Heart left ventricle (tissue), 16 donors: ENCODE data around the gene CBLL2. TPM values are rescaled to one million over a fixed set of nuclear protein-coding genes. Genes with fewer than 3 reads are reported as not detected.

Experiments
- ATAC-seq, 4 donors: fragments of 200-7000 bp; cut with Tn5 transposase; one replicate each; pipeline ENCODE4 v1.9.1; 2020 to 2022; ENCODE audit warnings: moderate library complexity in 4 of 4, mild to moderate bottlenecking in 3 of 4, moderate number of reproducible peaks in 1 of 4
- DNase-seq, 5 donors: peaks; one replicate each; pipeline ENCODE4 v3.0.0-alpha.2; 2020
- H3K27ac ChIP-seq, 12 donors: fragments of 200-600 bp; sonication (generic) in 4 of 12; one replicate each; pipeline versions ENCODE4 v1.5.0 to v1.8.0; 2016 to 2022; ENCODE audit warnings: mild to moderate bottlenecking in 2 of 12
- H3K27me3 ChIP-seq, 9 donors: fragments of 200-600 bp; sonication (generic) in 2 of 9; one replicate each; pipeline versions ENCODE4 v1.5.1 to v1.8.0; 2016 to 2022; ENCODE audit warnings: mild to moderate bottlenecking in 3 of 9
- H3K36me3 ChIP-seq, 9 donors: fragments of 200-600 bp; sonication (generic) in 2 of 9; one replicate each; pipeline versions ENCODE4 v1.5.0 to v1.8.0; 2018 to 2022; ENCODE audit warnings: mild to moderate bottlenecking in 2 of 9
- H3K4me1 ChIP-seq, 12 donors: fragments of 200-600 bp; sonication (generic) in 4 of 12; one replicate each; pipeline versions ENCODE4 v1.5.0 to v1.8.0; 2016 to 2022; ENCODE audit warnings: mild to moderate bottlenecking in 3 of 12
- H3K4me3 ChIP-seq, 12 donors: fragments of 200-600 bp; sonication (generic) in 4 of 12; one replicate each; pipeline versions ENCODE4 v1.5.0 to v1.8.0; 2017 to 2022; ENCODE audit warnings: mild to moderate bottlenecking in 9 of 12, moderate library complexity in 4 of 12
- H3K9me3 ChIP-seq, 12 donors: fragments of 200-600 bp; sonication (generic) in 4 of 12; one replicate each; pipeline versions ENCODE4 v1.5.0 to v1.8.0; 2016 to 2022; ENCODE audit warnings: mild to moderate bottlenecking in 1 of 12
- CTCF ChIP-seq, 12 donors: fragments of 200-600 bp; sonication (generic) in 4 of 12; IDR thresholded peaks; one replicate each; pipeline versions ENCODE4 v1.5.0 to v1.8.0; 2018 to 2022; ENCODE audit warnings: antibody characterized with exemption in 12 of 12, mild to moderate bottlenecking in 5 of 12
- POLR2A ChIP-seq, 2 donors: fragments of 450-650 bp; IDR thresholded peaks; one replicate each; pipeline ENCODE4 v1.6.1; 2017; ENCODE audit warnings: antibody characterized with exemption in 2 of 2, mild to moderate bottlenecking in 2 of 2, moderate library complexity in 2 of 2
- WGBS, 4 donors: extraction: QIAGEN DNeasy Blood & Tissue Kit in 2 of 4; methylation state at CpG; one replicate each; pipeline versions ENCODE4 v1.1.5 to v1.1.7; 2013 to 2018; 5-methylcytosine and 5-hydroxymethylcytosine counted together
- intact Hi-C, 10 donors: fragments of 100-400 bp; cut with DNase I; formaldehyde crosslinking; loops; one replicate each; pipeline versions ENCODE4 v1.11.1 to v1.14.2; 2022
- polyA plus RNA-seq, 2 donors: library from polyadenylated mRNA; stranded (reverse); fragments of 200-250 nt; gene quantifications; one replicate each; pipeline ENCODE4 v1.2.3, GENCODE V29; 2013
- total RNA-seq, 9 donors: library from RNA; depleted of rRNA in 2 of 9; stranded (reverse); fragments of >200 nt in 2 of 9; fragmentation: NEBNext Ultra II Directional in 3 of 9; extraction: Animal tissue kit (Norgen Biotek cat#: 25700) in 3 of 9; gene quantifications; one replicate each; pipeline versions ENCODE4 v1.1.0 to v1.2.4, GENCODE V29; 2016 to 2023
- donor health status: ischemic (EF 13 %, LVEDD 7.1; RV severe dilation, severe dysfunction).
- donor health status: healthy with polysubstance abuse.
- donor health status: DM: no; HTN: yes; CAD: no.
- donor health status: DM: no; HTN: no; CAD: no.
- donor health status: ischemic (EF 25% LVEDD 6.9; RV normal size, moderate dysfunction).
- donor health status: ischemic (EF 25% LVEDD 5.7; RV mildly dilated, moderate dysfunction).
- donor health status: healthy.
- donor health status: DM: yes; HTN: yes; CAD: no.
- donor health status: ischemic (EF 35%, LVEDD 5.7; RV mildly dilated, moderate dysfunction).
- donor health status: nonischemic (EF 11% LVEDD 7.7; RV severe dilation, severe dysfunction).
- donor health status: DM: yes; HTN: yes; CAD: no.
- donor health status: PGD.
- donor health status: ischemic (EF 29% LVEDD 5.4; RV normal size, mild dysfunction).
- donor health status: nonischemic (EF 23%, LVEDD 6.1; RV moderate dilation, normal function).

Gene CBLL2
- total and polyA plus RNA-seq, 11 donors, result not detected

GRCh38 chrX:22314692-22315091 is 42.0 kb downstream of the CBLL2 start:
- Histone ChIP-seq H3K27ac (no peak overlapping the region), H3K4me1 (no peaks in the 10 kb centered on the region), H3K36me3 (no peaks in the 10 kb centered on the region), H3K4me3 (no peak overlapping the region), H3K27me3 (peaks cover 0 to 4% (median 0%) of the 10 kb centered on the region in 9 donors), H3K9me3 (no peaks in the 10 kb centered on the region)
- 26 to 64% (median 41%) methylated on average over 2 of the region's 2 CpGs for WGBS, 4 donors
- ATAC-seq (no peak), DNase-seq (no peak)
- TF ChIP-seq POLR2A (IDR thresholded peaks at IDR 0.05) (no peak), CTCF (IDR thresholded peaks at IDR 0.05) (no peak)
- intact Hi-C loops, result no loop called here

GRCh38 chrX:22315151-22315550 is 42.4 kb downstream of the CBLL2 start:
- Histone ChIP-seq H3K36me3 (no peaks in the 10 kb centered on the region), H3K27me3 (peaks cover 0 to 5% (median 0%) of the 10 kb centered on the region in 9 donors), H3K4me3 (no peak overlapping the region), H3K9me3 (no peaks in the 10 kb centered on the region), H3K4me1 (no peaks in the 10 kb centered on the region), H3K27ac (no peak overlapping the region)
- WGBS, 4 donors, result 73 to 80% (median 77%) methylated on average over 3 of the region's 3 CpGs
- DNase-seq (no peak), ATAC-seq (no peak)
- TF ChIP-seq CTCF (IDR thresholded peaks at IDR 0.05) (no peak), POLR2A (IDR thresholded peaks at IDR 0.05) (no peak)
- intact Hi-C loops, result no loop called here

- no peaks in the 10 kb centered on the region for H3K4me1 ChIP-seq
- H3K36me3 ChIP-seq, result no peaks in the 10 kb centered on the region
- no peak overlapping the region for H3K4me3 ChIP-seq
- TF ChIP-seq POLR2A (IDR thresholded peaks at IDR 0.05), result no peak
- no peak for TF ChIP-seq CTCF (IDR thresholded peaks at IDR 0.05)
- no peak for ATAC-seq
- intact Hi-C loops, result no loop called here
- H3K27ac ChIP-seq, result no peak overlapping the region
- no peak for DNase-seq
- no peaks in the 10 kb centered on the region for H3K9me3 ChIP-seq
- WGBS, 4 donors, result 62 to 72% (median 66%) methylated on average over 12 of the region's 12 CpGs
- H3K27me3 ChIP-seq, result peaks cover 0 to 11% (median 0%) of the 10 kb centered on the region in 9 donors
Observed at GRCh38 chrX:22320236-22320873, 47.6 kb downstream of the CBLL2 start.

- Histone ChIP-seq H3K36me3 (no peaks in the 10 kb centered on the region), H3K27ac (no peak overlapping the region), H3K4me1 (no peaks in the 10 kb centered on the region), H3K9me3 (no peaks in the 10 kb centered on the region), H3K4me3 (no peak overlapping the region), H3K27me3 (peaks cover 0 to 10% (median 0%) of the 10 kb centered on the region in 9 donors)
- TF ChIP-seq CTCF (IDR thresholded peaks at IDR 0.05) (no peak), POLR2A (IDR thresholded peaks at IDR 0.05) (no peak)
- ATAC-seq, result no peak
- intact Hi-C loops, result no loop called here
- WGBS, 4 donors, result 73 to 84% (median 79%) methylated on average over 5 of the region's 5 CpGs
- DNase-seq, result no peak
Observed at GRCh38 chrX:22323541-22323940, 50.8 kb downstream of the CBLL2 start.

Other genes with a start within 250 kb of the CBLL2 start
- gene PHEX, start 240.6 kb upstream of the CBLL2 start, total RNA-seq, result under 1 TPM in 5 of 9 donors, not detected in 4; 0.11 to 0.53 (median 0.34) TPM
- under 1 TPM in 1 of 2 donors, not detected in 1; 0.01 TPM for gene PHEX, start 240.6 kb upstream of the CBLL2 start, polyA plus RNA-seq